HG02840 (cell line): ENCODE measurements around the gene FGFBP2.
"Not testable (repeated sequence)": the region's sequence is repeated elsewhere in the genome, so short reads cannot be mapped to it uniquely, and the experiment has no call there.

ENCODE experiments used
- ATAC-seq: cut with Tn5 transposase; IDR thresholded peaks from one replicate; pipeline ENCODE4 v1.9.1; 2021; ENCODE audit warnings: mild to moderate bottlenecking, moderate library complexity, moderate number of reproducible peaks; ENCODE audit not compliant: unreplicated experiment, low FRiP score

The FGFBP2 gene

DNA sequence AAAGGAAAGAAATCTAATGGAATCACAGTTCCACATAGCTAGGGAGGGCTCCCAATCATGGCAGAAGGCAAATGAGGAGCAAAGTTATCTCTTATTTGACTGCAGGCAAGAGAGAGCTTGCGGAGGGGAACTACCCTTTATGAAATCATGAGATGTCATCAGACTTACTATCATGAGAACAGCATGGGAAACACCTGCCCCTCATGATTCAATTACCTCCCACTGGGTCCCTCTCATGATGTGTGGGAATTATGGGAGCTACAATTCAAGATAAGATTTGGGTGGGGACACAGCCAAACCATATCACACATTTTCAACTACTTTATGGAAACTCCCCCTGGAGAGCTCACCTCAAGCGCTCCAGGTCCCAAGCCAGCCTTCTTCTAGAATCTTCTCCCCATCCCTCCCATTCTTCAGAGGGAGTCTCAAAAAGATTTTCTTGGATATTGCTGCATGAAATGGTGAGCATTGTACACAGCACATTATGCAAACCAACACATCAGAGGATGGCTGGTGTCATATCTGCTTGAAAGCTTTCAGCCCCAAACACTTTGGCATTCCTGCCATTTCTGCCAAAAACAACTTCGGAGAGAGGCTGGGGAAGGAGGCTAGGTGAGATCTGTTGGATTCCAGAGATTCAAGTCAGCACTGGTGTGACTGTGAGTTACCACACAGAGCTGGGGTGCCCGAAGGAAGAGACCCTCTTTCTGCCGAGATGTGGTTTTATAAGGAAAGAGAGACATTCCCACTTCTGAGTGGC lies 31.3 kb downstream of the FGFBP2 start:
- no peak for ATAC-seq

GRCh38 chr4:15930314-15930713 lies 32.7 kb downstream of the FGFBP2 start:
- no peak for ATAC-seq

DNA sequence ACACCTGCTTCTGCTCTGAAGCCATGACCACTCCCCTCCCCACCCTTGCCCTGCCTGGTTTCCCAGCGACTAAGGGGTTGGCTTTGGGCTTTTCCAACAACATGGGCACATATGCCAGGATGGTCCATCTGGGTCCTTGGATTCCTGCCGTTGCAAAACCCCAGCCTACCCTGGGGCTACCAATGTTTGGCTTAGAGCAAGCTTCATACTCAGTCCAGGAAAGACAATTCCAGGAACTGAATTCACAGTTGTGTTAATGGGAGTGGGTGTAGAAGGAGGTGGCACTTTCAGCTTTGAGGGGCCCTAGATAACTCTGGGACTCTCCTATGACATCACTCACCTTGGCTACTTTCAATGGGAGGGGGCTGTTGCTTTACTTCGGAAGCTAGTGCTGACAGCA lies 33.4 kb downstream of the FGFBP2 start:
- no peak for ATAC-seq

DNA sequence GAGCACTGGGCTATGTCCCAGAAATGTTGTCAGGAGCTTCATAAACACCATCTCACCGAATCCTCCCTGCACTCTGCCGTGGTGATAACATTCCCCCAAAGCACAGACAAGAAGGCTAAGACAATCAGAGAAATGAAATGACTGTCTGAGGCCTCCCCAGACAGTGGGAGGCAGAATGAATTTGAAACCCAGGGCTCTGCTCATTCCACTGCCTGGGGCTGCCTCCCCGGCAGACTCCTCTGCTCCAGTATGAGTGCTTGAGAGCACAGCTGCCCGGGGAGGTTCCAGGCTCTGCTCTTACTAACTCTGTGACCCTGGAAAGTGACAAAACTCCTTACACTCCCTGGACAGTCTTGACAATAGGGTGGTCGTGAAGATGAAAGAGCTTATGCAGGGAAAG lies 34.1 kb downstream of the FGFBP2 start:
- no peak for ATAC-seq

- ATAC-seq = no peak
Measured at GRCh38 chr4:15926486-15926885, 36.5 kb downstream of the FGFBP2 start.

DNA sequence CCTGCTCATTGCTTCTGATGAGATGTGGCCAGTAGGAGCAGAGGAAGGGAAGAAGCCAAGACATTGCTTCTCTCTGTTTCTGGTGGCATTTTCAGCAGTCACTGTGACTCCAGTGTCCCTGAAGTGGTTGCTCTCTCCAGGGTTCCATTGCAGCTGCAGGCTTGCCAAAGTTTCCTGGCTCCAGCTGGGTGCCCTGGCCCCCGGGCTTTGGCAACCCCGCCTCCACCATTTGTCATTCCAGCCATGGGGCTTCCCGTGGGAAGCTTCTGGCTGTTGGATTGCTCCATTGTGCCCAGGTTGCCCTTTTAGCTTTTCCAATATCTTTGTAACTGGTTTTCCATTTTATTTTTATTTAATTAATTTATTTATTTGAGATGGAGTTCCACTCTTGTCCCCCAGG lies 37.1 kb downstream of the FGFBP2 start:
- no peak for ATAC-seq

GRCh38 chr4:15921592-15921932 lies 41.4 kb downstream of the FGFBP2 start:
- no peak for ATAC-seq

GRCh38 chr4:15920723-15921591 lies 42.0 kb downstream of the FGFBP2 start:
- no peak for ATAC-seq

DNA sequence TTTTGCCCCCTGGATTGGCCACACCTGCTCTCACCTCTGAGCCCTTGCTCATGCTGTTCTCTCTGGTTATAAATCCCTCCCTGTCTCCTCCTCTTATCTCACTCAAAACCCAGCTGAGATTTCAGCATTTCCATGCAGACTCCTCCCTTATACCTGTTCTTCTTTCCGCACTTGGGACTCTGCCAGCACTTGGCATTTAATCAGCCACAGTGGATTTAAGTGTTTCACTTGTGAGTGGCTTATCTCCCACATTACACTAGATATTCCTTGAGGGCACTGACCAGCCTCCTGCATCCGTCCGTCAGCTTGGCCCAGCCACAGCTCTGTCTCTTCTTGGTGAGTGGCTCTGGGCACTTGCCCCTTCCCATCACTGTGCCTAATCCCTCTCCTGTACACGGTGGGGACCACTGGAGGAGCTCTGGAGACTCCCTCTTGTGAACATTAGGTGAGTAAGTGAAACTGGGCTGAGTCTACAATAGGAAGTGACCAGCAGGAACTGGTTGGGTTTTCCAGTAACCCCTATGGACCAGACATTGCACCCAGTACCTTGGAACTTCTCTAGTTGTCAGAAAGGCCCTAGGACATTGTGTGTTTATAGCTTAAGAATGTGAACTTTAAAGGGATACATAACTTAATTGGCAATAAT lies 44.4 kb downstream of the FGFBP2 start:
- no peak for ATAC-seq

DNA sequence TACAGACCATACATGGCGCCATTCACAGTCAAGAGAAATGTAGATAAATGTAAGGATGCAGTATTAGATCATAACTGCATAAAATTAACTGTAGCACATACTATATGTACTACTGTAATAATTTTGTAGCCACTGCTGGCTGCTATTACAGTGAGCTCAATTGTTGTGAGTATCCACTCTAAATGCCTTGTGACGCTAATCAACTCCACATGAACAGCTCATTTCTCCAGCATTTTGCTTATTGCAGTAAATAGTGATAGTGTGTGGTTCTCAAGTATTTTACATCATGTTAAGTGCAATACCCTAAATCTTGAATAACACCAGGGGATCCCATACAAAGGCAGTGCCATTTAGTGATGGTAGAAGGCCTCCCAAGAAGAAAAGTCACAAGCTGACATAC lies 45.7 kb downstream of the FGFBP2 start:
- ATAC-seq = no peak

GRCh38 chr4:15916358-15916757 lies 46.6 kb downstream of the FGFBP2 start:
- not testable (repeated sequence) for ATAC-seq

DNA sequence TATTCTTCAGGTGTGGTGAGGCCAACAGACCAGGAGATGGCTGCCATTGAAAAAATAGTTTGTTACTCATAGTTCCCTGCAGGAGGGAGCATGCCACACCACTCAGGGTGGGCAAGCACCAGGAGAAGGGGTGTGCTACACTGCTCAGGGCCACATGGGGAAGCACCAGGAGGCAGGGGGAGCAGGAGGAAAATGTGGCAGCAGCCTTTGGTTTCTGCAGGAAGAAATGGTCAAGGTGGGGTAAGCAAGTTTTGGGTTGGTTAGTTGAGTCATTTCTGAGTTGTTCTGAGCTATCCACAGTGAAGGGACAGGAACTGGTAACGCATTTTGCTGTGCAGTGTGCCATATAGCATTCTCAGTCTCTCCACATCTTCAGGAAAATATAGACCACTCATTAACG lies 48.2 kb downstream of the FGFBP2 start:
- no peak for ATAC-seq

DNA sequence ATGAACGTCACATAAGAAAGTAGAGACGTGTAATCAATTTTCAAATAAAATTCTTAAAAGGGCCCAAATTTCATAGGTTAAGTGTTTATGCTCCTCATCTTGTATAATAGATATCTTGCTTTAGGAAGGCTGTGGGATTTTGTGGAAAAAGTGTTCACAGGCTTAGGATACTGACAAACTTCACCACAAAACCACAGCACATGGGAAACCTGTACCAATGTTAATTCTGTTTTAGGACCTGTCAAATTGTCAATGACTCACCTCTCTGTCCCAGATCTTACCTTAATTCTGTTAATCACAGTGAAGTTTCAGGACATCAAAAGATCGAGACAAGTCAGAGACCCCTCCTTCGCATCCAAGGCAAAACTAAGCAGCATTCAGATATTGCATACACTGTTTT lies 48.7 kb downstream of the FGFBP2 start:
- ATAC-seq = no peak

DNA sequence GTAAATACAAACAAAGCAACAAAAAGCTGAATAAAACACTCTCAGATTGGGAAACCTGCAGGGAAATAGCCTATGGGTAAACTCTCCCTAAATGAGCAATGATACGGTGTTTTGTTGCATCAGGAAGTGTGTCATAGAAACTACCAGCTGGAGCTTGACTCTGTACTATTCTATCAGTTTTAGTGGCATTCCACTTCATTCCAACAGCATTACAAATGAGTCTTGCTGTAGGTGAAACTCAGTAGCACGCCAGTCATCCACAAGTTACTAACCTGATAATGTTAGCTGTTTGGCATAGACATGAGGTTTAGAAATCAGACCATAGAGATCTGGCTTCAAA lies 49.4 kb downstream of the FGFBP2 start:
- no peak for ATAC-seq

GRCh38 chr4:15912961-15913630 lies 49.9 kb downstream of the FGFBP2 start:
- ATAC-seq = no peak

- ATAC-seq = no peak
Measured at GRCh38 chr4:15912236-15912635, 50.7 kb downstream of the FGFBP2 start.
